GM18499 (cell line): ENCODE results near the gene LIN37.
"Not testable (repeated sequence)": the region's sequence is repeated elsewhere in the genome, so short reads cannot be mapped to it uniquely, and the experiment has no call there.

Source experiments
- ATAC-seq: cut with Tn5 transposase; IDR thresholded peaks from one replicate; pipeline ENCODE4 v1.9.1; 2021; ENCODE audit warnings: moderate number of reproducible peaks; ENCODE audit not compliant: insufficient read depth, unreplicated experiment

LIN37 gene

GRCh38 chr19:35719402-35720162, 28.8 kb upstream of the LIN37 start:
- ATAC-seq, result no peak

- no peak for ATAC-seq
These were observed 28.2 kb upstream of the LIN37 start for GRCh38 chr19:35720163-35720524.

- no peak for ATAC-seq
These were observed 27.7 kb upstream of the LIN37 start for GRCh38 chr19:35720648-35721047.

GRCh38 chr19:35721374-35721773, 27.0 kb upstream of the LIN37 start:
- ATAC-seq, result no peak

- ATAC-seq, result no peak
These were observed 25.9 kb upstream of the LIN37 start for GRCh38 chr19:35722461-35722860.

- ATAC-seq, result no peak
These were observed 25.5 kb upstream of the LIN37 start for GRCh38 chr19:35722897-35723296.

- no peak for ATAC-seq
These were observed 24.7 kb upstream of the LIN37 start for GRCh38 chr19:35723671-35724070.

- ATAC-seq, result not testable (repeated sequence)
These were observed 24.2 kb upstream of the LIN37 start for GRCh38 chr19:35724132-35724531.

GRCh38 chr19:35724560-35724959, 23.8 kb upstream of the LIN37 start:
- no peak for ATAC-seq

- ATAC-seq, result no peak
These were observed 23.0 kb upstream of the LIN37 start for GRCh38 chr19:35725216-35725861.

GRCh38 chr19:35727053-35727955, 21.1 kb upstream of the LIN37 start:
- ATAC-seq, result no peak

GRCh38 chr19:35727956-35728706, 20.2 kb upstream of the LIN37 start:
- ATAC-seq, result no peak

- no peak for ATAC-seq
These were observed 19.4 kb upstream of the LIN37 start for GRCh38 chr19:35729021-35729420.

GRCh38 chr19:35729763-35730162, 18.6 kb upstream of the LIN37 start:
- ATAC-seq, result no peak

- ATAC-seq, result no peak
These were observed 18.1 kb upstream of the LIN37 start for GRCh38 chr19:35730326-35730725.

- ATAC-seq, result no peak
These were observed 17.0 kb upstream of the LIN37 start for GRCh38 chr19:35731353-35731752.

- no peak for ATAC-seq
These were observed 16.5 kb upstream of the LIN37 start for GRCh38 chr19:35731779-35732405.

- ATAC-seq, result no peak
These were observed 15.7 kb upstream of the LIN37 start for GRCh38 chr19:35732540-35733179.
